ENCODE results near the gene CEACAM7. TPM values are rescaled to one million over a fixed set of nuclear protein-coding genes. Genes with fewer than 3 reads are reported as not detected.

The CEACAM7 gene
- total RNA-seq, 1 experiment from 2014 or later, result not detected

- Histone ChIP-seq H3K79me2 (ENCODE audit: low read depth) (no peaks in the 10 kb centered on the region), H3K9me3 (ENCODE audit: insufficient read depth, low read depth) (no peaks in the 10 kb centered on the region), H2AFZ (no peak overlapping the region), H3K27ac (no peak overlapping the region), H3K4me3 (no peak overlapping the region), H3F3A (ENCODE audit: insufficient read depth, low read depth) (no peaks in the 10 kb centered on the region), H3K27me3 (ENCODE audit: insufficient read depth, low read depth) (no peaks in the 10 kb centered on the region), H3K9me2 (ENCODE audit: insufficient read depth) (no peaks in the 10 kb centered on the region), H4K20me1 (ENCODE audit: insufficient read depth) (no peaks in the 10 kb centered on the region), H3K36me3 (ENCODE audit: low read depth) (no peaks in the 10 kb centered on the region), H3K4me1 (replicated peaks; ENCODE audit: insufficient read depth) (no peaks in the 10 kb centered on the region), H3K4me2 (no peak overlapping the region)
- intact Hi-C loops (cut with micrococcal nuclease; ENCODE audit: unreplicated experiment), result no loop called here
- ChIA-PET POLR2A (ENCODE audit: unreplicated experiment) (no interaction called here), CTCF (no interaction called here)
- no TSS peak for BruUV-seq (replicated peaks)
- DNase-seq, result no peak
- TF ChIP-seq EZH2 (IDR thresholded peaks at IDR 0.05; ENCODE audit: low read depth), result no peak
- no peak for TF ChIP-seq CTCF (conservative IDR thresholded peaks at IDR 0.05)
Measured at GRCh38 chr19:41714598-41714997, 26.5 kb upstream of the CEACAM7 start.

GRCh38 chr19:41711376-41712261, 23.5 kb upstream of the CEACAM7 start:
- intact Hi-C loops (cut with micrococcal nuclease; ENCODE audit: unreplicated experiment), result no loop called here

More at GRCh38 chr19:41711376-41712261, 23.5 kb upstream of the CEACAM7 start:
- Histone ChIP-seq H3K4me1 (replicated peaks; ENCODE audit: insufficient read depth) (peaks cover 10% of the 10 kb centered on the region), H3K79me2 (ENCODE audit: low read depth) (no peaks in the 10 kb centered on the region), H3K9me2 (ENCODE audit: insufficient read depth) (no peaks in the 10 kb centered on the region), H3K36me3 (ENCODE audit: low read depth) (no peaks in the 10 kb centered on the region), H4K20me1 (ENCODE audit: insufficient read depth) (no peaks in the 10 kb centered on the region), H3K4me2 (no peak overlapping the region), H2AFZ (no peak overlapping the region), H3K4me3 (no peak overlapping the region), H3F3A (ENCODE audit: insufficient read depth, low read depth) (no peaks in the 10 kb centered on the region), H3K27ac (no peak overlapping the region), H3K9me3 (ENCODE audit: insufficient read depth, low read depth) (no peaks in the 10 kb centered on the region), H3K27me3 (ENCODE audit: insufficient read depth, low read depth) (no peaks in the 10 kb centered on the region)
- ChIA-PET CTCF (no interaction called here), POLR2A (ENCODE audit: unreplicated experiment) (no interaction called here)
- no TSS peak for BruUV-seq (replicated peaks)
- TF ChIP-seq CTCF (conservative IDR thresholded peaks at IDR 0.05), result no peak
- no peak for TF ChIP-seq EZH2 (IDR thresholded peaks at IDR 0.05; ENCODE audit: low read depth)
- no peak for DNase-seq
